DND-41 (cell line): ENCODE measurements around the gene TLCD2.
"Not testable (repeated sequence)": the region's sequence is repeated elsewhere in the genome, so short reads cannot be mapped to it uniquely, and the experiment has no call there.

Source experiments
- ATAC-seq: fragments of 200-7000 bp; cut with Tn5 transposase; 3 replicates; pipeline ENCODE4 v1.9.1; 2021; ENCODE audit warnings: low read depth; ENCODE audit not compliant: insufficient read depth
- DNase-seq: peaks from one replicate; pipeline ENCODE4 v3.0.0-alpha.2; 2020
- H2AFZ ChIP-seq: 2 replicates; pipeline ENCODE4 v1.6.0; 2012; ENCODE audit warnings: low read depth, low read length
- H3K27ac ChIP-seq: 2 replicates; pipeline ENCODE4 v1.5.1; 2012; ENCODE audit warnings: low read length, inconsistent platforms
- H3K27me3 ChIP-seq: fragments of 200-600 bp; sonication (generic); 2 replicates; pipeline ENCODE4 v1.6.0; 2012; ENCODE audit warnings: low read length, mild to moderate bottlenecking, inconsistent platforms; ENCODE audit not compliant: insufficient read depth, poor library complexity
- H3K36me3 ChIP-seq: 2 replicates; pipeline ENCODE4 v1.5.1; 2012; ENCODE audit warnings: low read length, inconsistent platforms; ENCODE audit not compliant: insufficient read depth
- H3K4me1 ChIP-seq: 2 replicates; pipeline ENCODE4 v1.5.1; 2012; ENCODE audit warnings: mild to moderate bottlenecking, low read length; ENCODE audit not compliant: insufficient read depth
- H3K4me2 ChIP-seq: 2 replicates; pipeline ENCODE4 v1.6.0; 2012; ENCODE audit warnings: mild to moderate bottlenecking, moderate library complexity, low read length, inconsistent platforms; ENCODE audit not compliant: insufficient read depth
- H3K4me3 ChIP-seq, 2 experiments: fragments of 200-600 bp in 1 of 2; shearing (Covaris generic) in 1 of 2; 2 replicates each; pipeline ENCODE4 v1.5.1; 2012 to 2016; ENCODE audit warnings: inconsistent platforms in 2 of 2, low read length in 2 of 2, mild to moderate bottlenecking in 2 of 2, low read depth in 1 of 2, moderate library complexity in 1 of 2
- H3K79me2 ChIP-seq: 2 replicates; pipeline ENCODE4 v1.6.0; 2012; ENCODE audit warnings: low read length, inconsistent platforms; ENCODE audit not compliant: insufficient read depth
- H3K9ac ChIP-seq: 2 replicates; pipeline ENCODE4 v1.6.0; 2012; ENCODE audit warnings: low read depth, mild to moderate bottlenecking, inconsistent platforms, low read length, moderate library complexity
- H3K9me3 ChIP-seq: 2 replicates; pipeline ENCODE4 v1.5.1; 2012; ENCODE audit warnings: low read length, moderate library complexity, mild to moderate bottlenecking, inconsistent platforms; ENCODE audit not compliant: insufficient read depth, severe bottlenecking
- H4K20me1 ChIP-seq: 2 replicates; pipeline ENCODE4 v1.6.0; 2012; ENCODE audit warnings: low read length; ENCODE audit not compliant: insufficient read depth
- CTCF ChIP-seq: IDR thresholded peaks from 2 replicates; pipeline ENCODE4 v1.5.1; 2012; ENCODE audit warnings: borderline replicate concordance, low read length, moderate library complexity, mild to moderate bottlenecking; ENCODE audit not compliant: poor library complexity, severe bottlenecking; ENCODE audit errors: extremely low read depth
- EZH2 ChIP-seq: IDR thresholded peaks from 3 replicates; pipeline ENCODE4 v1.6.1; 2012; ENCODE audit warnings: borderline replicate concordance, low read depth, mild to moderate bottlenecking, moderate library complexity, low read length, inconsistent platforms; ENCODE audit not compliant: severe bottlenecking

Gene TLCD2

GRCh38 chr17:1743088-1743439 lies 32.9 kb upstream of the TLCD2 start:
- ATAC-seq (no peak), DNase-seq (no peak)
- Histone ChIP-seq H3K9me3 (no peaks in the 10 kb centered on the region), H3K4me2 (no peak overlapping the region), H3K4me1 (no peaks in the 10 kb centered on the region), H2AFZ (no peak overlapping the region), H3K27me3 (no peaks in the 10 kb centered on the region), H3K9ac (no peak overlapping the region), H3K36me3 (no peaks in the 10 kb centered on the region), H3K27ac (no peak overlapping the region), H4K20me1 (no peaks in the 10 kb centered on the region; the same call in 1 of the 2 replicates), H3K79me2 (no peaks in the 10 kb centered on the region), H3K4me3 (no peak overlapping the region)
- TF ChIP-seq CTCF (no peak), EZH2 (no peak)

GRCh38 chr17:1742371-1743087 lies 32.4 kb upstream of the TLCD2 start, which contains the start of gene SERPINF2:
TSS of gene SERPINF2 (plus strand) at chr17:1742871. CDS start at chr17:1744996, 2,125 bp downstream.
- no peak for DNase-seq
- no peak within 1 kb of the TSS for H3K4me2 ChIP-seq
- TF ChIP-seq CTCF (no peak), EZH2 (no peak)
- no peak within 1 kb of the TSS for H2AFZ ChIP-seq
- no peaks in the 10 kb centered on the region for H3K4me1 ChIP-seq
- no peak within 1 kb of the TSS for H3K4me3 ChIP-seq
- no peaks in the 10 kb centered on the region for H3K79me2 ChIP-seq
- ATAC-seq: no peak
- H3K9ac ChIP-seq: no peak within 1 kb of the TSS
- no peaks in the 10 kb centered on the region for H3K9me3 ChIP-seq
- H4K20me1 ChIP-seq: no peaks in the 10 kb centered on the region; the same call in 1 of the 2 replicates
- H3K27ac ChIP-seq: no peak within 1 kb of the TSS
- peaks cover 3% of the 10 kb centered on the region; the same call in 1 of the 2 replicates for H3K36me3 ChIP-seq
- no peaks in the 10 kb centered on the region for H3K27me3 ChIP-seq

- H3K27me3 ChIP-seq, H3K9ac ChIP-seq, H4K20me1 ChIP-seq, H3K9me3 ChIP-seq, H3K4me2 ChIP-seq, H3K27ac ChIP-seq, H3K36me3 ChIP-seq, H2AFZ ChIP-seq, H3K4me1 ChIP-seq, H3K79me2 ChIP-seq, ATAC-seq, DNase-seq, H3K4me3 ChIP-seq: not testable (repeated sequence)
Measured at GRCh38 chr17:1741899-1742298, 31.7 kb upstream of the TLCD2 start.

- H4K20me1 ChIP-seq: no peaks in the 10 kb centered on the region
- no peaks in the 10 kb centered on the region for H3K4me1 ChIP-seq
- H2AFZ ChIP-seq: no peak overlapping the region
- peaks cover 14% of the 10 kb centered on the region for H3K36me3 ChIP-seq
- no peak overlapping the region for H3K9ac ChIP-seq
- H3K4me2 ChIP-seq: no peak overlapping the region
- no peak for DNase-seq
- H3K4me3 ChIP-seq: no peak overlapping the region
- H3K79me2 ChIP-seq: no peaks in the 10 kb centered on the region
- no peaks in the 10 kb centered on the region for H3K9me3 ChIP-seq
- no peak overlapping the region for H3K27ac ChIP-seq
- no peak for ATAC-seq
- H3K27me3 ChIP-seq: no peaks in the 10 kb centered on the region
- TF ChIP-seq CTCF (no peak), EZH2 (no peak)
Measured at GRCh38 chr17:1737531-1738291, 27.5 kb upstream of the TLCD2 start.
